OCI-M2 (cell line): ENCODE data around the gene ARHGAP27.

Experiments
- DNase-seq: peaks from one replicate; lab custom pipeline; 2025; ENCODE audit not compliant: unreplicated experiment; lab: John Stamatoyannopoulos, UW

ARHGAP27 gene

GRCh38 chr17:45386178-45386577, 46.5 kb downstream of the ARHGAP27 start:
- no peak for DNase-seq

- no peak for DNase-seq
Observed at GRCh38 chr17:45385331-45385997, 47.2 kb downstream of the ARHGAP27 start.

- DNase-seq = no peak
Observed at GRCh38 chr17:45384789-45385262, 47.8 kb downstream of the ARHGAP27 start.

GRCh38 chr17:45384047-45384788, 48.5 kb downstream of the ARHGAP27 start:
- no peak for DNase-seq

GRCh38 chr17:45383003-45383402, 49.7 kb downstream of the ARHGAP27 start:
- no peak for DNase-seq

- no peak for DNase-seq
Observed at GRCh38 chr17:45382226-45382625, 50.4 kb downstream of the ARHGAP27 start.

- no peak for DNase-seq
Observed at GRCh38 chr17:45380991-45381390, 51.7 kb downstream of the ARHGAP27 start.

- DNase-seq = no peak
Observed at GRCh38 chr17:45380046-45380765, 52.5 kb downstream of the ARHGAP27 start.

- no peak for DNase-seq
Observed at GRCh38 chr17:45377401-45377800, 55.3 kb downstream of the ARHGAP27 start.

- DNase-seq = no peak
Observed at GRCh38 chr17:45376171-45377005, 56.3 kb downstream of the ARHGAP27 start.

GRCh38 chr17:45374501-45374900, 58.2 kb downstream of the ARHGAP27 start:
- DNase-seq = no peak

- no peak for DNase-seq
Observed at GRCh38 chr17:45372325-45372869, 60.3 kb downstream of the ARHGAP27 start.

- DNase-seq = no peak
Observed at GRCh38 chr17:45371414-45372324, 61.0 kb downstream of the ARHGAP27 start.

GRCh38 chr17:45370949-45371413, 61.7 kb downstream of the ARHGAP27 start:
- DNase-seq = no peak

- DNase-seq = no peak
Observed at GRCh38 chr17:45369421-45369820, 63.2 kb downstream of the ARHGAP27 start.

- DNase-seq = no peak
Observed at GRCh38 chr17:45368651-45369050, 64.0 kb downstream of the ARHGAP27 start.

GRCh38 chr17:45367216-45367615, 65.5 kb downstream of the ARHGAP27 start:
- no peak for DNase-seq

- DNase-seq = no peak
Observed at GRCh38 chr17:45366691-45367090, 66.0 kb downstream of the ARHGAP27 start.

GRCh38 chr17:45366049-45366448, 66.6 kb downstream of the ARHGAP27 start:
- DNase-seq = no peak
